Retinal pigment epithelial cell (primary cell): ENCODE measurements around the gene CLCN6.

Source experiments
- DNase-seq: peaks from one replicate; pipeline ENCODE4 v3.0.0-alpha.2; 2010; ENCODE audit warnings: low read depth
- H3K4me3 ChIP-seq: 2 replicates; pipeline ENCODE4 v1.5.1; 2011; ENCODE audit warnings: mild to moderate bottlenecking, low read length, control low read depth, moderate library complexity
- TF ChIP-seq, protein P1 (sequence below): conservative IDR thresholded peaks from 2 replicates; pipeline ENCODE4 v1.5.1; 2011; ENCODE audit warnings: low read depth, low read length, control low read depth, inconsistent platforms

Gene CLCN6, protein sequence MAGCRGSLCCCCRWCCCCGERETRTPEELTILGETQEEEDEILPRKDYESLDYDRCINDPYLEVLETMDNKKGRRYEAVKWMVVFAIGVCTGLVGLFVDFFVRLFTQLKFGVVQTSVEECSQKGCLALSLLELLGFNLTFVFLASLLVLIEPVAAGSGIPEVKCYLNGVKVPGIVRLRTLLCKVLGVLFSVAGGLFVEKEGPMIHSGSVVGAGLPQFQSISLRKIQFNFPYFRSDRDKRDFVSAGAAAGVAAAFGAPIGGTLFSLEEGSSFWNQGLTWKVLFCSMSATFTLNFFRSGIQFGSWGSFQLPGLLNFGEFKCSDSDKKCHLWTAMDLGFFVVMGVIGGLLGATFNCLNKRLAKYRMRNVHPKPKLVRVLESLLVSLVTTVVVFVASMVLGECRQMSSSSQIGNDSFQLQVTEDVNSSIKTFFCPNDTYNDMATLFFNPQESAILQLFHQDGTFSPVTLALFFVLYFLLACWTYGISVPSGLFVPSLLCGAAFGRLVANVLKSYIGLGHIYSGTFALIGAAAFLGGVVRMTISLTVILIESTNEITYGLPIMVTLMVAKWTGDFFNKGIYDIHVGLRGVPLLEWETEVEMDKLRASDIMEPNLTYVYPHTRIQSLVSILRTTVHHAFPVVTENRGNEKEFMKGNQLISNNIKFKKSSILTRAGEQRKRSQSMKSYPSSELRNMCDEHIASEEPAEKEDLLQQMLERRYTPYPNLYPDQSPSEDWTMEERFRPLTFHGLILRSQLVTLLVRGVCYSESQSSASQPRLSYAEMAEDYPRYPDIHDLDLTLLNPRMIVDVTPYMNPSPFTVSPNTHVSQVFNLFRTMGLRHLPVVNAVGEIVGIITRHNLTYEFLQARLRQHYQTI

DNA sequence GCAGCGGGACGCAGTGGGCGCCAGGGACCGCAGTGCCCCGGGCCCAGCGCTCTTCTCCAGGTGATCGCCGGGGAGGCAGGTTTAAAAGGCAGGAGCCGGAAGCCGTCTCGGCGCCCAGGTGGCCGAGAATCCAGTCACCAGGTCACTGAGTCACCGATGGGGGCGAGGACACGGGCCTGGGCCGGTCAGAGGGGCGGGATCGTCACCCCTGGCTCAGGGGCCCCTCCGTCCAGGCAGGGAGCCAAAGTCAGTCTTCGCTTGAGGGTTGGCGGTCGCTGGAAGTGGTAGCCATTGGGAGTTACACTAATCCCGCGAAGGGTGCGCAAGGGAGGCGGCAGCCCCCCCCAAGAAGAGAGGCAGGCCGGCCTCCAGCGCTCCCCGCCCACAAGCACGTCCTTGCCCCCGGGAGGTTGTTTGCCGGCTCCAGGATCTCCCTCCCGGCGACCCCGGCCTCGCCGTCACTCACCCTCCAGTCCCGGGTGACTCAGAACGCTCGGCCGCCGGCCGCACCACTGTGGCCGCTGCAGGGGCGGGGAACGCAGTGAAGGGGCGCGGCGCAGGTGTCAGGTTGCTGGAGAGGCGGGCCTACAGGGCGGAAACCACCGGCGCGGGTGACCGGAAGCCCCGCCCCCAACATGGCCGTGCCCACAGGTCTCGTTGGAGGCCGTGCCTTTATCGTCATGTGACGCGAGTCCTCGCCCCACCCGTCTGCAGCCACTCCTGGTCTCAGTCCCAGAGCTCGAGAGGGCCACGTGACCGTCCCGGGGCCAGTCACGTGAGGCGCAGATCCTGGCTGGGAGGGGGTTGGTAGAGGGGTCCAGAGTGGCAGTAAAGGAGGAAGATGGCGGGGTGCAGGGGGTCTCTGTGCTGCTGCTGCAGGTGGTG lies at the start of gene CLCN6, which contains the start of gene MTHFR:
Gene CLCN6, plus strand, starts transcription at position 770 of the 885 bp plus-strand sequence. Its CDS starts 72 bp downstream, at position 842.
Gene MTHFR, minus strand, starts transcription at position 543 of the 885 bp plus-strand sequence. CDS start 2,848 bp downstream, outside the sequence.
- TF ChIP-seq, protein P1, sequence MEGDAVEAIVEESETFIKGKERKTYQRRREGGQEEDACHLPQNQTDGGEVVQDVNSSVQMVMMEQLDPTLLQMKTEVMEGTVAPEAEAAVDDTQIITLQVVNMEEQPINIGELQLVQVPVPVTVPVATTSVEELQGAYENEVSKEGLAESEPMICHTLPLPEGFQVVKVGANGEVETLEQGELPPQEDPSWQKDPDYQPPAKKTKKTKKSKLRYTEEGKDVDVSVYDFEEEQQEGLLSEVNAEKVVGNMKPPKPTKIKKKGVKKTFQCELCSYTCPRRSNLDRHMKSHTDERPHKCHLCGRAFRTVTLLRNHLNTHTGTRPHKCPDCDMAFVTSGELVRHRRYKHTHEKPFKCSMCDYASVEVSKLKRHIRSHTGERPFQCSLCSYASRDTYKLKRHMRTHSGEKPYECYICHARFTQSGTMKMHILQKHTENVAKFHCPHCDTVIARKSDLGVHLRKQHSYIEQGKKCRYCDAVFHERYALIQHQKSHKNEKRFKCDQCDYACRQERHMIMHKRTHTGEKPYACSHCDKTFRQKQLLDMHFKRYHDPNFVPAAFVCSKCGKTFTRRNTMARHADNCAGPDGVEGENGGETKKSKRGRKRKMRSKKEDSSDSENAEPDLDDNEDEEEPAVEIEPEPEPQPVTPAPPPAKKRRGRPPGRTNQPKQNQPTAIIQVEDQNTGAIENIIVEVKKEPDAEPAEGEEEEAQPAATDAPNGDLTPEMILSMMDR = no peak
- peak; percentile 96 for DNase-seq
- peak within 1 kb of the TSS; percentile 52 for H3K4me3 ChIP-seq

DNA sequence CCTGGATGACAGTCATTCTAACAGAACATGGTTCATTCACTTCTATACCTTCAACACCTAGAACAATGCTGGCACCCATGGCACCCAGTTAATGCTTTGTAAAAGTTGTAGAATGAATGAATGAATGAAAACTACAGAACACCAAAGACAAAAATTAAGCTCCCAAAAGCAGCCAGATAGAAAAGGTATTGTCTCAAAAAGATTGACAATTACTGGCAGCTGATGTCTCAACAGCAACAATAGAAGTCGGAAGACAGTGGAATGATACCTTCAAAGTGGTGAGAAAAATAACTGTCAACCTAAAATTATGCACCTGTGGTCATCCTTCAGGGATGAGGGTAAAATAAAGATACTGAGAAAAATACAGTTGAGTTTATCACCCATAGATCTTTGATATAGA lies 48.9 kb upstream of the CLCN6 start:
- TF ChIP-seq, protein P1 = no peak
- DNase-seq = no peak

DNA sequence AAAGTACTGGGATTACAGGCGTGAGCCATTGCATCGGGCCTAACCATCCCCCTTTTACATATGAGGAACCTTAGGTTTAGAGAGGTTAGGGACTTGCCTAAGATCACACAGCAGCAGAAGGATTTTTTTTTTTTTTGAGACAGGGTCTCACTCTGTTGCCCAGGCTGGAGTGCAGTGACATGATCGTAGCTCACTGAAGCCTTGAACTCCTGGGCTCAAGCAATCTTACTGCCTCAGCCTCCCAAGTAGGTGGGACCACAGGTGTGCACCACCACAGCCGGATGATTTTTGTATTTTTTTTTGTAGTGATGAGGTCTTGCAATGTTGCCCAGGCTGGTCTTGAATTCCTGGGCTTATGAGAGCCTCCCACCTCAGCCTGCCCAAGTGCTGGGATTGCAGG lies 46.2 kb upstream of the CLCN6 start:
- no peak for DNase-seq
- no peak overlapping the region for H3K4me3 ChIP-seq
- TF ChIP-seq, protein P1 = no peak

More for the DNA sequence above, 48.9 kb upstream of the CLCN6 start:
- no peak overlapping the region for H3K4me3 ChIP-seq

DNA sequence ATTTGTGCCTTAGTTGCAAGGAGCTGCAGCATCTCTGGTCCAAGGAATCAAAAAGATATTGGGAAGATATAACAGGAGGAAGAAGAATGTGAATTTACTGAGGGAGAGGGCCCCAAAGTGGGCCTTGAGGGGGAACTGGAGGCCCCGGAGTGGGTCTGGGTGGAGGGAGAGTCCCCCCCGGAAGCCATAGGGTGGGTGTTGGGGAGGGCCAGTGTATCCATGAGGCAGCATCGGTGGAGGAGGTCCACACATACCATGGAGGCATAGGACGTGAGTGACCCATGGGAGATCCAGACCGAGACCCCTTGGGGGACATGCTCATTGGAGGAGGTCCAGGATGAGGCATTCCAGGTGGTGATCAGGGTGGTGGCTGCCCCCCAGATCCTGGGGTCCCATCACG lies 44.7 kb upstream of the CLCN6 start:
- TF ChIP-seq, protein P1 = no peak
- DNase-seq = no peak
- H3K4me3 ChIP-seq = no peak overlapping the region

DNA sequence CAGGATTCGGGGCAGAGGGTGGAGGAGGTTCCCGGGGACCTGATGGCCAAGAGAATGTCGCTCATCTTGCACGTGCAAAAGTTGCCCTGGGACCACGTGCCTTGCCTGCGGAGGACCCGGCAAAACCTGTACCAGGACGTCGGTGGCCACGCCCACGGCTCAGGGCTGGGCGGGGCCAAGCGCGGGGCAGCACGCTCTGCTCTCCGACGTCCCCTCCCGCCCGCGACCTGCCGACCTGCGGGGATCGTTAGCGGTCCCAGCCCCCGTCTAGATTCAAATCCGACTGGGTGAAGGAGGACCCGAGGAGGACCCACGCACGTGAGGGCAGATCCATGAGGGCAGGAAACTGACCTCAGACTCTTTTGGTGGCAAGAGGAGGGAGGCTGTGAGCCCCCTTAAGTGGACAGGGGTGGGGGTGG lies 44.0 kb upstream of the CLCN6 start, which contains the start of gene C1orf167:
Gene C1orf167, plus strand, starts transcription at position 206 of the 419 bp plus-strand sequence. CDS start 2,208 bp downstream, outside the sequence.
- TF ChIP-seq, protein P1 = no peak
- no peak within 1 kb of the TSS for H3K4me3 ChIP-seq
- DNase-seq = no peak

DNA sequence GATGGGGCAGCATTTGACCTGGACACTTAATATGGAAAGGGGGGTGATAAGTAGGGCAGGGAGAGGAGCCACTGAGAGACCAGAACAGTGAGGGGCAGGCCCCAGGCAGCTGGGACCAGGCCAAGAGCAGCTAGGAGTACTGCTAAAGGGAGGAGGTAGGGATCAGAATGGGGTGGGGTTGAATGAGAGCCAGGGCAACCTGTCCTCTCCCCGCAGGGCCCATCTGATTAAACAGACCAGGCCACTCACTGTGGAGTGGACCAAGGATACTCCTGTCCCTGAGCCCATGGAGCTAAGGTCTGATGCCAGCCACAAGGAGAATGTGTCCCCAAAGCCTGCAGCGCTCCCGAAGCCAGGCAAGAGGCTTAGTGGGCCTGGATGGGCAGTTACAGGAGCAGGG lies 41.9 kb upstream of the CLCN6 start:
- DNase-seq = no peak
- no peak overlapping the region for H3K4me3 ChIP-seq
- TF ChIP-seq, protein P1 = no peak
